Measurements from ENCODE around the gene CLASP1. TPM values are rescaled to one million over a fixed set of nuclear protein-coding genes. Genes with fewer than 3 reads are reported as not detected.

Gene CLASP1
- total and polyA plus RNA-seq, 2 donors (not counting 3 experiments of a cell fraction or from before 2014, with no cell fraction given): 10.0 to 57.9 TPM

DNA sequence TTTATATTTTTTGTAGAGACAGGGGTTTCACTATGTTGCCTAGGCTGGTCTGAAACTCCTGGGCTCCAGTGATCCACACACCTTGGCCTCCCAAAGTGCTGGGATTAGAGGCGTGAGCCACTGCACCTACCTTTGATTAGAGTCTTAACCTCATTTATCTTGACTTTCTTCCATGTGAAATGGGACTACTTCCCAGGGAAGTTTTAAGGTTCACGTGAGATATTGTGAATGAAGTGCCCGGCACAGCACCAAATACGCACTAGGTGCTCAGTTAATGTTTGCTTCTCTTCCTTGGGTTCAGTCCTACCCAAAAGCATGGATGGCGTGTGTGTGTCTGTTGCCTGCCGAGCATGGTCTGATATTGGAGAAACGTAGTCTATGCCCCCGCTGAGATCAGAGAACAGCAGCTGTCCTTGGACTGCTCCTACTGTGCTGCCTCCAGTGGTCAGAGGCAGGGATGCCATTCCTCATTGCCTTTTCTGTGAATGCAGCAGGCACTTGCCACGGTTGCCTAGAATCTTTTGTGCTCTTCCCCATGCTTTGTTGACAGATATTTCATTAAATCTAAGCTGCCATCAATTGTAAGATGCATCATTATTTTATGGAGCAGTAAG is 351.9 kb downstream of the CLASP1 start:
- Histone ChIP-seq H3K79me2 (ENCODE audit: control insufficient read depth, insufficient read depth, low read length) (no peaks in the 10 kb centered on the region), H3K27me3 (ENCODE audit: control insufficient read depth in 2 of 2, insufficient read depth in 2 of 2, low read length in 2 of 2) (no peaks in the 10 kb centered on the region), H4K20me1 (replicated peaks; ENCODE audit: control insufficient read depth, extremely low read depth, insufficient read depth, low read length) (no peaks in the 10 kb centered on the region), H3K27ac (ENCODE audit: insufficient read depth, low read depth, low read length) (no peak overlapping the region), H3K4me3 (replicated peaks in 1 of 3; ENCODE audit: insufficient read depth in 1 of 3, low read depth in 1 of 3, low read length in 3 of 3) (no peak overlapping the region), H3K4me1 (ENCODE audit: control insufficient read depth, extremely low read depth, insufficient read depth, low read length) (no peaks in the 10 kb centered on the region), H3K4me2 (ENCODE audit: insufficient read depth, low read length) (no peak overlapping the region), H3K9ac (replicated peaks; ENCODE audit: extremely low read depth, insufficient read depth, low read length) (no peak overlapping the region), H3K9me3 (replicated peaks; ENCODE audit: control insufficient read depth, insufficient read depth, low read length) (no peaks in the 10 kb centered on the region), H3K9me1 (replicated peaks; ENCODE audit: control insufficient read depth, extremely low read depth, insufficient read depth, low read length) (no peaks in the 10 kb centered on the region), H3K36me3 (ENCODE audit: control insufficient read depth in 2 of 2, extremely low read depth in 1 of 2, insufficient read depth in 2 of 2, low read length in 2 of 2) (no peaks in the 10 kb centered on the region), H2AFZ (ENCODE audit: low read depth, low read length) (no peak overlapping the region)
- FAIRE-seq: peak; percentile 73
- TF ChIP-seq, protein P1, sequence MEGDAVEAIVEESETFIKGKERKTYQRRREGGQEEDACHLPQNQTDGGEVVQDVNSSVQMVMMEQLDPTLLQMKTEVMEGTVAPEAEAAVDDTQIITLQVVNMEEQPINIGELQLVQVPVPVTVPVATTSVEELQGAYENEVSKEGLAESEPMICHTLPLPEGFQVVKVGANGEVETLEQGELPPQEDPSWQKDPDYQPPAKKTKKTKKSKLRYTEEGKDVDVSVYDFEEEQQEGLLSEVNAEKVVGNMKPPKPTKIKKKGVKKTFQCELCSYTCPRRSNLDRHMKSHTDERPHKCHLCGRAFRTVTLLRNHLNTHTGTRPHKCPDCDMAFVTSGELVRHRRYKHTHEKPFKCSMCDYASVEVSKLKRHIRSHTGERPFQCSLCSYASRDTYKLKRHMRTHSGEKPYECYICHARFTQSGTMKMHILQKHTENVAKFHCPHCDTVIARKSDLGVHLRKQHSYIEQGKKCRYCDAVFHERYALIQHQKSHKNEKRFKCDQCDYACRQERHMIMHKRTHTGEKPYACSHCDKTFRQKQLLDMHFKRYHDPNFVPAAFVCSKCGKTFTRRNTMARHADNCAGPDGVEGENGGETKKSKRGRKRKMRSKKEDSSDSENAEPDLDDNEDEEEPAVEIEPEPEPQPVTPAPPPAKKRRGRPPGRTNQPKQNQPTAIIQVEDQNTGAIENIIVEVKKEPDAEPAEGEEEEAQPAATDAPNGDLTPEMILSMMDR (IDR thresholded peaks at IDR 0.05; ENCODE audit: extremely low read depth in 1 of 2, insufficient read depth in 1 of 2, low read depth in 1 of 2, low read length in 2 of 2): peak; percentile 53 to 76
- TF ChIP-seq EZH2 (IDR thresholded peaks at IDR 0.05; ENCODE audit: borderline replicate concordance, low read depth, low read length, severe bottlenecking) (no peak), JUN (IDR thresholded peaks at IDR 0.05; ENCODE audit: borderline replicate concordance, insufficient read depth, insufficient read length, low read depth) (no peak)
- ChIA-PET CTCF (interaction anchor here (0.6 to 2.5 kb wide), 4 partner anchors 8 to 202 kb away, joined by 3 to 9 read pairs (median 4); no protein-coding TSS in a partner anchor), POLR2A (no interaction called here)
- intact Hi-C loops (cut with micrococcal nuclease) (no loop called here), dilution Hi-C loops (cut with MboI; ENCODE audit: extremely low pct_ligation_motif_present, low sequenced_read_pairs) (no loop called here)
- DNase-seq (ENCODE audit: low read depth, low spot score): peak; percentile 29
- no TSS peak for BruUV-seq (replicated peaks)

Data from endothelial cell of umbilical vein (primary cell).